GM18508 (cell line): ENCODE measurements around the gene PALM.
"Not testable (repeated sequence)": the region's sequence is repeated elsewhere in the genome, so short reads cannot be mapped to it uniquely, and the experiment has no call there.

Experiments
- ATAC-seq: cut with Tn5 transposase; IDR thresholded peaks from one replicate; pipeline ENCODE4 v1.9.1; 2021; ENCODE audit warnings: moderate number of reproducible peaks; ENCODE audit not compliant: insufficient read depth, unreplicated experiment

Gene PALM

DNA sequence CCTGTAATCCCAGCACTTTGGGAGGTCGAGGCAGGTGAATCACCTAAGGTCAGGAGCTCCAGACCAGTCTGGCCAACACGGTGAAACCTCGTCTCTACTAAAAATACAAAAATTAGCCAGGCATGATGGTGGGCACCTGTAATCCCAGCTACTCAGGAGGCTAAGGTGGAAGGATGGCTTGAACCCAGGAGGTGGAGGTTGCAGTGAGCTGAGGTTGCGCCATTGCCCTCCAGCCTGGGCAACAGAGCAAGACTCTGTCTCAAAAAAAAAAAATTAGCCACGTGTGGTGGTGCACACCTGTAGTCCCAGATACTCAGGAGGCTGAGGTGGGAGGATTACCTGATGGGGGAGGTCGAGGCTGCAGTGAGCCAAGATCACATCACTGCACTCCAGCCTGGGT, 5.9 kb upstream of the PALM start:
- not testable (repeated sequence) for ATAC-seq

DNA sequence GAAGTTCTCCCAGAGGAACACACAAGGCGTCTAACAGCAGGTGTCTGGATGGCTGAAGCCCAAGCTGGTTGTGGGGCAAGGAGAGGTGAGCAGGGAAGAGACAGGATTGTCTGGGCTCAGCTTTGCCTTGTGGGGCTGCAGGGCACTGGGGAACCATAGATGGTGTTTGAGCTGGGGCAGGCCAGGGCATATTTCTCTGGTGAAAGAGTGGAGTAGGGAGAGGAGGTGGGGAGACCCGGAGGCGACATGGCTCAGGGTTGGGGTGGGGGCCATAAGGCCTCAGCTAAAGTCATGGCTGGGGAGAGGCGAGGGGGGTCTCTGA, 5.4 kb upstream of the PALM start:
- no peak for ATAC-seq

DNA sequence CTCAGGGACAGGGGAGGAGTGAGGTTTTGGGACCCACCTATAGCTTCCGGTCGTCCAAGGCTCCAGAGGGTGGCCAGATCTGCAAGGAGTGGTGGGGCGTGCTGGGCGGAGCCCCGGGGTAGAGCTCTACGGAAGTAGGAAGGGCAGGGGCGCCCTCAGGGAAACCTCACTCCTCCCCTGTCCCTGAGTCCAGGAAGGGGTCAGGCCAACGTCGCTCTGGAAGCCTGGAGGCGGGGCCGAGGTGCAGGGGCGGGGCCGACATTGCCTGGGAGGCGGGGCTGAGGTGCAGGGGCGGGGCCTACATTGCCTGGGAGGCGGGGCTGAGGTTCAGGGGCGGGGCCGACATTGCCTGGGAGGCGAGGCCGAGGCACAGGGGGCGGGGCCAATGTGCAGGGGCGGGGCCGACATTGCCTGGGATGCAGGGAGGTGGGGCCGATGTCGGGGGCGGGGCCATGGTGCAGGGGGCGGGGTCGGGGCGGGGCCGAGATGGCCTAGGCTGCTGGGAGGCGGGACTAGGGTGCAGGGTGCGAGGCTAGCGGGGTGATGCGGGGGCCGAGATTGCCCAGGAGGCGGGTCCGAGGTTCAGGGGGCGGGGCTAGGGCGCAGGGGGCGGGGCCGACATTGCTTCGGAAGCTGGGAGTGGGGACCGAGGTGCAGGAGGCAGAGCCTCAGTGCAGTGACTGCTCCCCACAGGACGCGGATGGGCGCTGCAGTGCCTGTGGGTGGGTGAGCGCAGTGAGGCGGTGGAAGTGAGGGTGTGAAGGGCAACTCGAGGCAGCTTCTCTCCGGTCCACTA, 4.9 kb upstream of the PALM start:
- ATAC-seq, result no peak

DNA sequence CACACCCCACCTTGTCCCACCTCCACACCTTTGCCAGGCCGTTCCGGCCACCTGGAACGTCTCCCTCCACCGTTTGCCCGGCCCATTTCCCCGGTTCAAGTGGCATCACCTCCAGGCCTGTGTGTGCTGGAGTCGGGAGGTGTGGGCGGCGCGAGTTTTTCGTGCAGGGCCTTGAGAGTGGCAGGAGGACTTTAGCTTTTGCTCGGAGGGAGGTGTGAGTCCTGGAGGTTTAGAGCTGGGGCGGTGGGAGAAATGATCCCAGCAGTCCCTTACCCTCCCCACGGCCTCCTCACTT, 4.3 kb upstream of the PALM start:
- ATAC-seq, result no peak

DNA sequence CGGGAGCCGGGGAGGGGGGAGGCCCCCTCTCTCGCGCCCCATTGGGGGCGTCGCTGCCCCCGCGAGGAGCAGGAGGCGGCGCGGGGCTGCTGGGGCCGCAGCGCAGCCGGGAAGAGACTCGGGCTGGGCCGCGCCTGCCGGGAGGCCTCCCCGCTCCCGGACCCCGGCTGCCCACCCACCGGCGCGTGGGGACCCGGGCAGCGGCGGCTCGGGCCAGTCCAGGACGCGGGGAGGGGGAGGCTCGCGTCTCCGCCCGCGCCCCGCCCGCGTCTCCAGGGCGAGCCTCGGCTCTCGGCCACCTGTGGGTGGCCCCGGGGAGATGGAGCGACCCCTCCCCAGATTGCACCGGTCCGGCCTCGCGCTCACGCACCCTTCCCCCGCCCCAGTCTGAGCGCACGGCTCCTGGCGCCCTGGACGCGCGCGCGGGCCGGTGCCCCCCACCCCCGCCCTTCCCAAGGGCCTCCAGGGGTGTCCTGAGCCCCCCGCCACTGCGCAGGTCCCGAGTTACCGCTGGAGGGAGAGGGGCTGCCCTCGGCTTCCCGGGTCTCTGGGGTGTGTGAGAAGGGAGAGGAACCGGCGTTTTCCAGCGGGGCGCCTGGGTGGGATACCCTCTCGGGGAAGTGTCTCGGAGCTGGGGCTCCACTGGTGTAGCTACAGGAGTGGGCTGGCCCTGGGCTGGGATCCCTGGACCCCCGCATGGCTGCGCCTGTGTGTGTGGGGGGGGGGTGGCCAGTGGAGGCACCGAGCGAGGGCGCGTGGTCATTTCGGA, 645 bp downstream of the PALM start:
- ATAC-seq, result no peak

DNA sequence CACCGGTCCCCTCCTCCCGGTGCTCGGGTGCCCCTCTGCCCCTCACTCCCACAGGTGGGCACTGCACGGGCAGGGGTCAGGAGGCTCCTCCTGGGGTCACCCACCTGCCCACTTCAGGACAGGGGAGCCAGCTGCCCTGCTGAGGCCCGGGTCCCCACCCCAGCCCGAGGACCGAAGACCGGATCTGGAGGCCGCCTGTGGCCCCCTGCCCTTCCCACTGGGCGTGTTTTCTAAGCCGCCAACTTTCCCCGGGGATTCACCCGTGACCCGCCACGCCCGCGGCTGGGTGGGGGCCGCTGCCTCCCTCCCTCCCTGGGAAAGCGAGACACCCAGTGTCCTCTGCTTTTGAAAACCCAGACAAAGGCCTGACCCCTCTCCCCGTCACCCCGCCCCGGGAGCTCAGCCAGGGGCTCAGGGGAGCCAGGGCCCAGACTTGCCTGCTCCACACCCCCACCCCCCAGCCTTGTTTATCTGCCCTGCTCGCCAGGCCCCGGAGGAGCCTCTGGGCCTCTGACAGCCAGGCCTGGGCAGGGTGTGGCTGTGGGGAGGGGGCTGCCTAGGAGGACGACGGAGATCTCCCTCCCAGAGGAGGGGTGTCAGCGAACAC, 1.3 kb downstream of the PALM start:
- ATAC-seq, result no peak

DNA sequence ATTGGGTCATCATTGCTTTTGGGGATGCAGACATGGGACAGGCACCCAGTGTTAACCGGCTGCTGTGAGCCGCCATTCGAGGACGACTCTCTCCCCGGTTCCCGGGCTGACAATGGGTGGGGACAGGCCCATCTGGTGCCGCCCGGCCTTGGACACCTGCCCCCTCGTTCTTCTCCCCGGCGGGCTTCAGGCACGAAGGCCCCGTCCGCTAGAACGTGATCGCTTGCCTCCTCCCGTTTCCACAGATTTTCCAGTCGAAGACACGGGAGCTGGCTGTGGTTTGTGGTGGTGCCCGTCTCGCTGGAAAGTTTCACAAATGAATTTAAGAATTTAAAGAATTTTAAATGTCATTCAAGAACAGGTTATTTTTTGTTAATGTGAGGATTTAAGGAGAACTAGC, 2.0 kb downstream of the PALM start:
- no peak for ATAC-seq

DNA sequence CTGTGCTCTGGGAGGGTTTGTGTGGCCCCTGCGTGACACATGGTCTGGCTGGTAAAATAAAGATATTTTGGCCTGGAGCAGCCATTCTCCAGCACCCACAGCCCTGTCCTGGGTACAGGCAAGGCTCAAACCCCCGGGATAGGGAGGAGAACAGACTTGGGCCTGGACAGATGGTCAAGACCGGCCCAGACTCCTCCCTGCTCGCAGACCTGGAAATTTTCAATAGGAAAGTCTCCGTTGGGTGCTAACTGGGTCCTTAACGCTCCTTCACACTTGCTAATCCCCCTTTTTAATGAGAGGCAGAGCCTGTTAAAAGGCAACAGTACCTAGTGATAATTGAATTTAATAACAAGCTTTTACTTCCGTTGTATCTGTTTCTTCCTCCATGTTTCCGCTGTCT, 2.5 kb downstream of the PALM start:
- ATAC-seq, result no peak

DNA sequence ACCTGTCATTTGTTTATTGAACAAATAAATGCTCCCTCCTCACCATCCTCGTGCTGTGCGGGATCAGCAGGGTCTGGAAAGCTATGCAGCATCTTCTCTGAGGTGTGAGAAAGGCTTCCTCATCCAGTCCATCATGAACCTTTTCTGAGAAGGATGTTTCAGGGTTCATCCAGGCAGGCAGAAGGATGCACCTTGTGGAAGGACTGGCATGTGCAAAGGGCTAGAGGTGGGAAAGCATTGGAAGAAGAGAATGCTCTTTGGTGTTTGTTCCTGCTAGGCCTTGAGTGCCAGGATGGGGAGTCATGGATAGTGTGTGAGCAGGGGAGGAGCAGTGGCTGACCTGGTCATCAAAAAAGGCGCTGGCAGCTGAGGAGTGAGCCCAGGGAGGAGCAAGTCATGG, 6.6 kb downstream of the PALM start:
- ATAC-seq, result no peak

DNA sequence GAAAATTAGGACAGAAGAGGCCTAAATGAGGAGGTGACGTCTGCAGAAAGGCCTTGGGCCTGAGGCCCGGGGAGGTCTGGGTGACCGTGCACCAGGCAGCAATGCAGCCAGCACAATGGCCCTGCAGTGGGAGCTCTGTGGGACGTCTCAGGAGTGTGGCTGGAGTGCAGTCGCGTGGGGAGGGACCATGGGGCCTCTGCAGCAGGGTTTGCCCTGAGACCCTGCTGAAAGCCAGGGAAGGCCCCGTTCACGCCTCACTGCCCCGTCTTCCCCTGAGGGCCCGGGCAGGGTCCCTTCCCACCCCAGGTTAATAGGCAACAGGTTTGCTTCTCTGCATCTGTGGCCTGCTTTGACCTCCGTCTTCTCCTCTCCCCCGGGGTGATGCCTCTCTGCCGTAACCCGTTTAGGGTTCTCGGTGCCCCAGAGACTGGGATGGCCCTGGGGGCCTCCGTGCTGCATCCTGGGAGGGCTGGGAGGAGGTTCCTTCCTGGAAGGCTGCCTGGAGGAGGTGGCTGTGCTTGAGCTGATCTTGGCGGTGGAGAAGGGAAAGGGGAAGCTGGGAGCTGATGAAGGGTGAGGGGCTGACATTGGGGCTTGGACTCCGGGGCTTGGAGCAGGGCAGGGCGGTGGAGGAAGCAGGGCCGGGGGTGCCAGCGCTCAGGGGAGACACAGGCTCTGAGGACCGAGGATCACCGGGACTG, 9.7 kb downstream of the PALM start:
- no peak for ATAC-seq

DNA sequence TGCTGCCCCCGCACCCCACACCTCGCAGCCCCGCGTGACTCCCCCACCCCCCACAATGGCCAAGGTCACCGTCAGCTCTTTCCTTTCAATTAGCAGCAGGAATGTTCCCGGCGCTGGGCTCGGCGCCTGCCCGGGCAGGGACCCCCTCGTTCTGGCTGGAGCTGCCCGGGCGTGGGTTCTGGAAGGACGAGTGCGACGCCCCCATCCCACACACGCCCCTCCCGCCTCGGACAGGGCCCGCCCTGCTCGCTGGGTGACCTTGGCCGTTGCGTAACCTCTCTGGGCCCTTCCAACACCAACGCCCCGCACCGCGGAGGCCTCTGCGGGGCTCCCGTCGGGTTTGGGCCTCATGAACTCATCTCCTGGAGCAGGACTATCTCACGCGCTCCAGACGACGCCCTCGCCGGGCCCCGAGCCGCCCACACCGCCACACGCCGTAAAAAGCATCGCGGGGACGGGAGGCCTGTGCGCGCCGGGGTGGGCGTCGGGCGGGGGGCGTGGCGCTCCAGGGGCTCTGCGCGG, 10.3 kb downstream of the PALM start:
- ATAC-seq, result no peak

DNA sequence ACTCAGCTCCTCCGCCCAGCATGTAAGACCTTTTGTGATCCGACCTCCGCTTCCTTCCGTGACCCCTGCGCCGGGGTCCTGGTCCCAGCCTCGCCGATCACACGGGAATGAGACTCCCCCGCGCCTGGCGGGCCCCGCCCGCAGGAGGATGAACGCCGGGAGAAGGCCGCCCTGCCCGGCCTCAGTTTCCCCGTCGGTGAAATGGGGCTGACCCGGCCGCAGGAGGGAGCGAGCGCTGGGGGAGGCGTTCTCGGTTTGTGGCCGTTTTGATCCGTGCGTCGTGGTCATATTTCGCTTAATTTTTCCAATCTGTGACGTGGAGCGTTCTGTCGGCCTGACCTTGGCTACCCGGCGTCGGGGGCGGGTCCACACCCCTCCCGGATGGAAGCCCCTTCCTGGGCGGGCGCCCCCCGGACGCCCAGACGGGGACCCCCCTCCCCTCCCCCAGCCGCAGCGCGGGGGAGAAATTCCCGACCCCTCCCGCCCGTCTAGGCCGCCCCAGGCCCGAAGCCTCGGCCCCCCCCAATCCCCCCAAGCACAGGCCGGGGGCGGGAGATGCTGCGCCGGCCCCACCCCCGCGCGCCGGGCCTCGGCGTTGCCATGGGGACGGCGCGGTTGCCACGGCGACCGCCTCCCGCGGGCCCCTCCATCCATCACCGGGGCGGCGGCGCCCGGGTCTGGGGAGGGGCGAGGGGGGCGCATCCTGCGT, 11.1 kb downstream of the PALM start:
- no peak for ATAC-seq

DNA sequence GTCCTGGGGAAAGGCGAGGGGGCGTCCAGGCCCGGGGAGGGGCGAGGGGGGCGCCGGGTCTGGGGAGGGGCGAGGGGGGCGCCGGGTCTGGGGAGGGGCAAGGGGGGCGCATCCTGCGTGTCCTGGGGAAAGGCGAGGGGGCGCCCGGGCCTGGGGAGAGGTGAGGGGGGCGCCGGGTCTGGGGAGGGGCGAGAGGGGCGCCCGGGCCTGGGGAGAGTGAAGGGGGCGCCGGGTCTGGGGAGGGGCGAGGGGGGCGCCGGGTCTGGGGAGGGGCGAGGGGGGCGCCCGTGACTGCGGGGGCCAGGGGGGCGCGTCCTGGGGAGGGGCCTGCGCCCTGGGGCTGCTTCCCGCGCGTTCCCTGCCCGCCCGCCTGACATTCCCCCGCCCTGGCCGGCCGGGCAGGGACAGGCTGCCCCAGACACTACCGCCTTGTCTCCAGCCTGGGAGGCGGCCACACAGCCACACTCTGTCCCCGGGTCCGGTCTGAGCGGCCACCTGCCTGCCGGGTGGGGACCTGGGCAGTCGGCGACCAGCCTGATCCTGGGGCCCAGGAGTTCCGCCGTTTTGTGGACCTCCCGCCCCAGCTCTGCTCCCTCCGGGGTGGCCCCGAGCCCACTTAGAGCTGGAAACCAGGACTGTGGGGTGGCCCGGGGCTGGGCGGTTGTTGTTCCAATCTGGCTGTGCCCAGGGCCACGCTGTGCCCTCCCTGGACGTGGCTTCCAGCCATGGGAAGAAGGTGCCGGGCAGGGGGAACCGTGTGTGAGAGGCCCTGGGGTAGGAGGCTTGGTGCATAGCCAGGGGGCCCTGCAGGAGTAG, 11.8 kb downstream of the PALM start:
- ATAC-seq, result no peak

DNA sequence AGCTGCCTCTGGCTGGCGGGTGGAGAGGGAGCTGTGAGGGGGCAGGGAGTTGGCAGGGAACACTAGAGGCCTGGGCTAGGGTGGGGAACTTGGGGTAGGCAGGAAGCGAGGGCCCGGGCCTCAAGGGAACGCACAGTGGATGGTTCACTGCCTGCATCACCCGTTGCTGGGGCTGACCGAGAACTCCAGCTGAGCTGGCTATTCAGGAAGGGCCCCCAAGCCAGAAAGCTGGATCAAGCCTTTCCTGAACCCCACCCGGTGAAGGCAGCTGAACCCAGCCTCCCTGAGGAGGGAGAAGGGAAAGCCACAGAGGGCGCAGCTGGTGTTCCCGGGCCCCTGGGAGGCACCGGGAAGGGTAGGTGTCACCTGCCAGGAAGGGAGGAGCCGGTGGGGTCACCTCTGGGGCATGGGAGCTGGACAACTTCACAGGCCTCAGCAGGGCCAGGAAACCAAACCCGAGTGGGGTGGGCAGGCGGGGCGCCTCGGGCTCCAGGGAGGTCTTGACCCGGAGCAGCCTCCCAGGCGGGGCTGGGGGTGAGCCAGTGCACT, 13.9 kb downstream of the PALM start:
- ATAC-seq, result no peak

DNA sequence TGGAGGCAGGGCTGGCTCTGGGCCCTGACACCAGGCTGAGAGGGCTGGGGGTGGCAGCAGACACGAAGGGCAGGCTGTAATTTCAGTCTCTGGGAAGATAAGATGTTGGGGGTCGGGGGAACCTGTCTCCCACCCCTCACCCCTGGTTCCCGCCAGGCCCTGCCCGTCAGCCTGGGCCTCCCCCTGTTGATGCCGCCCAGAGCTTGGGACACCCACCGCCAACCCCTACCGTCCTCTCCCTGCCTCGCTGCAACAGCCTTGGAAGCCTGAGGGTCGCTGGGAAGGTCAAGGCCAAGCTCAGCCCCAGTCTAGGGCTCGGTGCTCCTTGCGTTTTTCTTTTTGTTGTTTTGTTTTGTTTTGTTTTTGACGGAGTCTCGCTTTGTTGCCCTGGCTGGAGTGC, 14.5 kb downstream of the PALM start:
- ATAC-seq, result no peak

DNA sequence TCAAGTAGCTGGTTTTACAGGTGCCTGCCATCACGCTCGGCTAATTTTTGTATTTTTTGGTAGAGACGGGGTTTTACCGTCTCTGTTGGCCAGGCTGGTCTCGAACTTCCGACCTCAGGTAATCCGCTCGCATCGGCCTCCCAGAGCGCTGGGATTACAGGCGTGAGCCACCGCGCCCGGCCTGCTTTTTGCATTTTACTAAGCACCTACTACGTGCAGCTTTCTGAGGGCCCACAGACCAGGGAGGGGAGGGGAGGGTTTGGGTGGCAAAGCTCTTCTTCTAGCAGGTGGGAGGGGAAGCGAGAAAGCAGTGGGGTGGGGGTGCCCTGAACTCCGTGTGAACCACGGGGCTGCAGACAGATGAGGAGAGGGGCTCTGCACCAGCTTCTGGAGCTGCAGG, 15.0 kb downstream of the PALM start:
- no peak for ATAC-seq

DNA sequence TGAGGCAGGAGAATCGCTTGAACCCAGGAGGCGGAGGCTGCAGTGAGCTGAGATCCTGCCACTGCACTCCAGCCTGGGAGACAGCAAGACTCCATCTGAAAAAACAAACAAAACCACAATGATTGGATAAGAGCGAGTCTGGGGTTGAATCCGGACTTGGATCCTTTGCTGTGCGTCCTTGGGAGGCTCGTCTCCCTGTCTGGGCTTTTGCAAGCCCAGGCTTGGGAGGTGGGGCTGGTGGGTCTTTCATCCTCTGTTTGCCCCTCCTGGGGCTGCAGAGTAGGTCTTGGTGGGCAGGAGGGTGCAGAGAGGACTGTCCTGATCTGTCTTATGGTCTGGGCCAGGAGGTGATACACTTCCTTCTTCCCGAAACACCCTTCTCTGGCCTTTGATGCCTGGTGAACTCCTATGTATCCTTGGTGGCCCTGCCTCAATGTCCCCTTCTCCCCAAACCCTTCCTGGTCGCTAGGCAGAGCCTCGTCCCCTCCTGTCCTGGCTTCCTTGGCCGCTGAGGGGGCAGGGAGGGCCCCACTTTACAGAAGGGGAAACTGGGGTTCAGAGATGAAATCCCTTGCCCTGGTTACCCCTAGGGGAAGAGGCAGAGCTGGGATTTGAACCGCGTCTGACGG, 16.8 kb downstream of the PALM start:
- ATAC-seq, result no peak

DNA sequence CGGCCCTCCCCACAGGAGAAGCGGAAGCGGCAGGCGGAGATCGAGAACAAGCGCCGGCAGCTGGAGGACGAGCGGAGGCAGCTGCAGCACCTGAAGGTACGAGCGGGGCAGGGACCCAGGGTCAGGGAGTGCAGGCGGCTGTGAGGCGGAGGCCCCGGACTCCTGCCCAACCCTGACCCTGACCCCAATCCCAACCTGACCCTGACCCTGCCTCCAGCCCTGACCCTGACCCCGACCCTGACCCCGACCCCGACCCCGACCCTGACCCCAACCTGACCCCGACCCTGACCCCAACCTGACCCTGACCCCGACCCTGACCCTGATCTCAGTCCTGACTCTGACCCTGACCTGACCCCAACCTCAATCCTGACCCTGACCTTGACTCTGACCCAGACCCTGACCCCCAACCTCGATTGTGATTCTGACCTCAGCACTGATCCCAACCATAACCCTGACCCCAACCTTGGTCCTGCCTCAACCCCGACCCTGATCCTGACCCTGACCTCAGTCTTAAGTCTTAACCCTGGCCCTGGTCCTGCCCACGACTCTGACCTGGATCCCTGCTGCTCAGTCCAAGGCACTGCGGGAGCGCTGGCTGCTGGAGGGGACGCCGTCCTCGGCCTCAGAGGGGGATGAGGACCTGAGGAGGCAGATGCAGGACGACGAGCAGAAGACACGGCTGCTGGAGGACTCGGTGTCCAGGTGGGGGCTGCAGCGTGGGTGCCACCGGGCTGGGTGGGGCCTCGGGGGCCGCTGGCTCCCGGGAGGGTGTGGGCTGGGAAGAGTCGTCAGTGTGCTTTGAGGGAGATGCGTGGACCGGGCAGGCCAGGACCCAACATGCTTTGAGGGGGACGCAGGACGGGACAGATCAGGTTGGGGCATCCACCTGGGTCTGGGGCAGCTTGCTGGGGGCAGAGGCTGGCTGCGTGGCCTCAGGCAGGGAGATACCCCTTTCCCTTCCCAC, 18.5 kb downstream of the PALM start:
- ATAC-seq, result no peak
